HG02884 (cell line): ENCODE results near the gene PTPRO.

Experiments
- ATAC-seq: cut with Tn5 transposase; IDR thresholded peaks from one replicate; pipeline ENCODE4 v1.9.1; 2021; ENCODE audit warnings: mild to moderate bottlenecking, moderate library complexity; ENCODE audit not compliant: unreplicated experiment

Gene PTPRO

GRCh38 chr12:15443611-15444010 is 121.3 kb downstream of the PTPRO start:
- no peak for ATAC-seq

DNA sequence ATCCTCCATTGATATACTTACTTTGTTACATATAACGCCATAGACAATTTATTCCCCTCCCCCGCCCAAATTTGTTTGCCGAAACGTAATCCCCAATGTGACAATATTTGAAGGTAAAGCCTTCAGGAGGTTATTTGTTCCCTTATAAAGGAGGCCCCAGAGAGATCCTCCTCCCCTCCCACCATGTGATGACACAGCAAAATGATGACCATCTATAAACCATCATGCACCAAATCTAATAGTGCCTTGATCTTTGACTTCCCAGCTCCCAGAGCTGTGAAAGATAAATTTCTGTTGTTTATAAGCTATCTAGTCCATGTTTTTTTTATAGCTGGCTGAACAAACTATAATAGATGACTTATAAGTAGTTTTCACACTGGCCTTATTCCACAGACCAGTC is 122.2 kb downstream of the PTPRO start:
- no peak for ATAC-seq

DNA sequence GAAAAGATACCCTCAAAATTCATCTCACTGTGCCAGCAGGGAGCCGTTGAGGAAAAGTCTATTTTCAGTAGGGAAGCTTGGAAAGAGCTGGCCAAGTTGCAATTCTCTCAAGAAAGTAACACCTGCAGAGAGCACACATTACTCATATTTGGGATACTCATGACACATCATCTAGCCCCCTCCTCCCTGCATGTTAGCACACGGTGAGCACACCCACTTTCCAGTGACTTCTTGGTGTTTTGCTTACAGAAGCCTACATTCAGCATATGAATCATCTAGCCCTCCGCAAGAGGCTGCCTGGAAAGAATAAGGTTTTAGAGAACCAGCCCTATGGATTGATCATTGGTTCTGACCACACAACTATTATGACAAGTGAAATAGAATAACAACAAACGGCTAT is 124.5 kb downstream of the PTPRO start:
- no peak for ATAC-seq

GRCh38 chr12:15453613-15454012 is 131.3 kb downstream of the PTPRO start:
- ATAC-seq = peak; percentile 92

DNA sequence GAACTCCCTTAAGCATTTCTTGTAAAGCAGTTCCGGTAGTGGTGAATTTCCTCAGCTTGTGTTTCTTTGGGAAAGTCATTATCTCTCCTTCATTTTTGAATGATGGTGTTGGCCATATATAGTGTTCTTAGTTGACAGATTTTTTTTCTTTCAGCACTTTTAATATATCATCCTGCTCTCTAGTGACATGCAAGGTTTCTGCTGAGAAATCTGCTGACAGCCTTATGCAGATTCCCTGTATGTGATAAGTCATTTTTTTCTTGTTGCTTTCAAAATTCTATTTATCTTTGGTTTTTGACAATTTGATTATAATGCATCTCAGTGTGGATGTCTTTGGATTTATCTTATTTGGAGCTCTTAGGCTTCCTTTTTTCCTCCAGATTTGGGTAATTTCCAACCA is 135.7 kb downstream of the PTPRO start:
- ATAC-seq = no peak

DNA sequence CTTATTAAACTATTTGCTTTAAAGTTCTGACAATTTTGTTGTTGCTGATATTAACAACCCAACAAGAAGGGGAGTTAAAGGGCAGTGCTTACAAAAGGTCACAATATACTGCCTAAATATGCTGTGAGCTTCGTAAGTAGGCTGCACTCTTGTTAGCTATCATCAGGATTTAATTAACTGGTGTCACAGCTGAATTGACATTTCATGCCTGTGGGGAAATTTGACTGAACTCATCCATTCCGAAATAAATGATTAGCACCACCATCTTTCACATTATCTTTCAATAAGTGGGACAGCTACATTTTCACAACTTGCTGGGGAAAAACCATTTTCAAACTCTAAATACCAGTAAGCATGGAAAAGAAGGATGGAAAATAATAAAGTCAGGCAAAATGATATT is 146.6 kb downstream of the PTPRO start:
- ATAC-seq = no peak

- ATAC-seq = no peak
Measured at GRCh38 chr12:15469356-15469755, 147.0 kb downstream of the PTPRO start.

DNA sequence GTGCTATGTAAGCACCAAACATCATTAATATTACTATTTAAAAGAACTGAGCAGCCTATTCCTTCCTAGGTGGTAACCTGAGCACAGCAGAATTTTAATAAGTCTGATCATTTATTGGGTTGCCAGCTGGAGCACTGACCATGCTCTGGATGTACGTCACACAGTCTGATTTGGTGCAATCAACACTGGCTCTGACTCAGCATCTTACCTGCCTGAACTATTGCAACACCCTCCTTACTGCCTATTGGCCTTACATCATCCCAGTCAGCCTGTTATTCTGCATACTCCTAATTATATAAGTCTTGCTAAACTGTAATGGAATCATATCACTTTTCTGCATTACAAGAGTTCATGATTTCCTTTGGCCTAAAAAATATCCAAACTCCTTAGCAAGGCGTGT is 149.7 kb downstream of the PTPRO start:
- ATAC-seq = no peak

- no peak for ATAC-seq
Measured at GRCh38 chr12:15474766-15475165, 152.5 kb downstream of the PTPRO start.

GRCh38 chr12:15477761-15478160 is 155.5 kb downstream of the PTPRO start:
- ATAC-seq = no peak

- no peak for ATAC-seq
Measured at GRCh38 chr12:15481846-15482245, 159.5 kb downstream of the PTPRO start.

DNA sequence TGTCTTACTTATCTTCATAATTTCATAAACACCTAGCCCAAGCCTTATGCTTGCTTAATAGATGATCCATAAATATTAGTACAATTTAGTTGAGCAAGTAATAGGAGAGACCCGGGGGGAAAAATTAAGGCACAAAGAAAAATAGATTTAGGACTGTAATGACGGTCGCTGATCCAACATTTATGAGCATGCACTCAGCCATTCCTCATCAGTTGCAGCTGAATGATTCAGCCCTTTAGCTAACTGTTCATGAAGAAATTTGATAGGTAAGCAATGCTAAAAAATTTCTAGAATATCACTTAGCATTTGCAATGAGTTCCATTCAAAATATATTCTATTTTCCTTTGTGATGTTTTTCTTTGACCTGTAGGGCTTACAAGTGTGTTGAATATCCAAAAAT is 163.2 kb downstream of the PTPRO start:
- no peak for ATAC-seq

GRCh38 chr12:15486859-15487258 is 164.6 kb downstream of the PTPRO start:
- ATAC-seq = no peak

- ATAC-seq = no peak
Measured at GRCh38 chr12:15488481-15488880, 166.2 kb downstream of the PTPRO start.

DNA sequence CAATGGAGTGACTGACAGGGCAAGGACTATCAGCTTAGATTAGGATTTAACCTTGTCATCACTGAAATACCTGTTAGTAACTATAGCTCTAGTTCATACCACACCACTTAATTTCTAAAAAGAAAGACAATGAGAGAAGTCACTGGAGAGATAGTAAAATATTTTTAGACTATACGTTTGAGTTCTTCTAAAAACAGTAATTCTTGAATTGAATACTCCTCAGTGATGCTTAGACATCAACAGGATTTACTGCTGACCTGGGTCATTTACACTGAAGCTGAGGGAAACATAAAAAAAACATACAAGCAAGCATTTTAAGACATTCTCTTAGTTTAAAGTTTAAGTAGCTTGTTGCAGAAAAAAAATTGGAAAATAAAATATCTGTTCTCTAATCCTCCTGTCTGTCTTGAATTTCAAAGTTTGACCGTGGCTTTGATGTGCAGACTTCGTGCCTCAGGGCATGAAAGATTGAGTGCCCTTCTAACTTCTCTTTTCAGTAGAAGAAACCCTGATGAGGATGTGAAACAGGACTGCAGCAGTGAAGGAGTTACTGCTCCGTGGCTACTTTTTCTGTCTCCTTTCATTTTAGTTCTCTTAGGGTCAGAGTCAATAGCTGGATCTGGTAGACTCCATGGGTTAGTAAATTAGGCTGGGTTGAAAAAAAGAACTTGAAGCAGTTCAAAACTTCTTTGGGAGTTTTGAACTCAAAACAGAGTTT is 172.2 kb downstream of the PTPRO start:
- peak; percentile 78 for ATAC-seq

- no peak for ATAC-seq
Measured at GRCh38 chr12:15495746-15496145, 173.4 kb downstream of the PTPRO start.

DNA sequence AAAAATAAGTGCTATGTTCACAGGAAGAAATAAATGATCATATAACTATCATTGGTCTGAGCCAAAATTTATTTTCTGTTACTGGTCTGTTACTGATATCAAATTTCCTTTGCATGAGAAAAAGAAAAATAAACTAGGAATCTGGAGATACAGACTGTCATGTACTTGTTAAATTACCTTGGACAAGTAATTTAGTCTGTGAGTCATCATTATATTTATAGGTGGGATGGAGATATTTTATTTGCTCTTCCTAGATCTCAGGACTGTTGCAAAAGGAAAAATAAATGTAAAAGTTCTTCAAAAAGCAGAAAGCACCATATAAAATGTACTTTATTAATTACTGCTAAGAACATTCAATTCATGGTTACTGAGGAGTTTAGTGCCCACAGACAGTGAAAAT is 174.4 kb downstream of the PTPRO start:
- ATAC-seq = no peak

GRCh38 chr12:15497671-15498292 is 175.5 kb downstream of the PTPRO start:
- ATAC-seq = no peak

- no peak for ATAC-seq
Measured at GRCh38 chr12:15502211-15502610, 179.9 kb downstream of the PTPRO start.

- ATAC-seq = no peak
Measured at GRCh38 chr12:15505616-15506015, 183.3 kb downstream of the PTPRO start.

DNA sequence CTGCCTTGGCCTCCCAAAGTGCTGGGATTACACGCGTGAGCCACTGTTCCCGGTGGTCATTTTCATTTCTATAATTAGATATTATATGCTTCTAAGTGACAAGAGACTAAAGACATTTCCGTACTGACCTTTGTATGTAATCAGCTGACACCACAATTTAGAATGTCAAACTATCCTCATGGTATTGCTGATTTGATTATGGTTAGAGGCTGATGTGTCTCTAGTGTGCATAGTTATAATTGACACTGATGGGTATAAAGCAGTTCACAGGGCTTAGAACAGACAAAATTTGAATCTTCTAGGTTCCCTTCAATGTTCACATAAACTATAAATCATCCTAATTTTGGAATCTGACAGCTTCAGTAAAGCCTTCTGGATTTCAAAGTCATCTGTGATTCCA is 192.7 kb downstream of the PTPRO start:
- ATAC-seq = no peak

DNA sequence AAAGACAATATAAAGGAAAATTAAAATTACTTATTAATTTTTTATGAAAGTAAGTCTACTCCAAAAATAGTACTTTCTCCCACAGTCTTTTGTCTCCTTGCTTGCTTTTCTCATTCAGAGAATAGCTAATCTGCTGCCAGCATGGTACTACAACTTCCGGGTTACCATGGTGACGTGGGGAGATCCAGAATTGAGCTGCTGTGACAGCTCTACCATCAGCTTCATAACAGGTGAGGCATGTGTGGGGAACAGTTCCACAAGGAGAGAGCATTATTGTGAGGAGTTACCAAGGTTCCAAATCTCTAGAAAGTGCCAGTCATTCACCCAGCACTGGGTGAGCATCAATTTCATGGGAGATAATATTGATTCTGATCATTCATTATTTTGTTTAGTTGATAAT is 197.8 kb downstream of the PTPRO start:
- no peak for ATAC-seq

- ATAC-seq = no peak
Measured at GRCh38 chr12:15520844-15521243, 198.5 kb downstream of the PTPRO start.
